GM06990 (cell line): ENCODE data around the gene TBC1D22B.

Experiments used
- DNase-seq: peaks from one replicate; pipeline ENCODE4 v3.0.0-alpha.2; 2011; ENCODE audit not compliant: insufficient read length; ENCODE audit errors: extremely low read depth
- H3K27me3 ChIP-seq: replicated peaks from 2 replicates; pipeline ENCODE4 v1.6.0; 2011; ENCODE audit warnings: low read length; ENCODE audit not compliant: control insufficient read depth, insufficient read depth
- H3K36me3 ChIP-seq: 2 replicates; pipeline ENCODE4 v1.5.1; 2011; ENCODE audit warnings: low read length; ENCODE audit not compliant: control insufficient read depth, insufficient read depth
- H3K4me3 ChIP-seq: replicated peaks from 2 replicates; pipeline ENCODE4 v1.5.1; 2011; ENCODE audit warnings: low read depth, mild to moderate bottlenecking, control low read depth, low read length
- CTCF ChIP-seq: IDR thresholded peaks from 2 replicates; pipeline ENCODE4 v1.5.1; 2011; ENCODE audit warnings: low read length, control low read depth, mild to moderate bottlenecking, inconsistent platforms; ENCODE audit not compliant: insufficient read depth, poor library complexity, severe bottlenecking

The TBC1D22B gene

GRCh38 chr6:37265860-37266259 lies 8.3 kb downstream of the TBC1D22B start:
- TF ChIP-seq CTCF = no peak
- Histone ChIP-seq H3K4me3 (no peak overlapping the region), H3K27me3 (no peaks in the 10 kb centered on the region), H3K36me3 (peaks cover 1% of the 10 kb centered on the region)
- no peak for DNase-seq

GRCh38 chr6:37269105-37269504 lies 11.5 kb downstream of the TBC1D22B start:
- no peak for TF ChIP-seq CTCF
- DNase-seq = no peak
- Histone ChIP-seq H3K36me3 (peaks cover 1% of the 10 kb centered on the region), H3K4me3 (no peak overlapping the region), H3K27me3 (no peaks in the 10 kb centered on the region)

GRCh38 chr6:37272834-37273566 lies 15.4 kb downstream of the TBC1D22B start:
- DNase-seq = no peak
- TF ChIP-seq CTCF = no peak
- Histone ChIP-seq H3K4me3 (no peak overlapping the region), H3K27me3 (no peaks in the 10 kb centered on the region), H3K36me3 (no peaks in the 10 kb centered on the region; the same call in none of the 2 replicates)

GRCh38 chr6:37273690-37274089 lies 16.1 kb downstream of the TBC1D22B start:
- no peaks in the 10 kb centered on the region; the same call in none of the 2 replicates for H3K36me3 ChIP-seq
- H3K4me3 ChIP-seq = no peak overlapping the region
- H3K27me3 ChIP-seq = no peaks in the 10 kb centered on the region
- TF ChIP-seq CTCF = no peak
- no peak for DNase-seq

- no peak for TF ChIP-seq CTCF
These were observed 17.8 kb downstream of the TBC1D22B start for GRCh38 chr6:37275350-37275749.

GRCh38 chr6:37277001-37277409 lies 19.4 kb downstream of the TBC1D22B start:
- peaks cover 5% of the 10 kb centered on the region for H3K36me3 ChIP-seq
- TF ChIP-seq CTCF = no peak
- no peak overlapping the region for H3K4me3 ChIP-seq
- DNase-seq = no peak
- H3K27me3 ChIP-seq = no peaks in the 10 kb centered on the region

More at GRCh38 chr6:37275350-37275749, 17.8 kb downstream of the TBC1D22B start:
- peaks cover 5% of the 10 kb centered on the region for H3K36me3 ChIP-seq
- no peak for DNase-seq
- no peaks in the 10 kb centered on the region for H3K27me3 ChIP-seq
- no peak overlapping the region for H3K4me3 ChIP-seq
